ENCODE measurements around the gene GPD1L.
"Not testable (repeated sequence)": the region's sequence is repeated elsewhere in the genome, so short reads cannot be mapped to it uniquely, and the experiment has no call there.

GPD1L gene

DNA sequence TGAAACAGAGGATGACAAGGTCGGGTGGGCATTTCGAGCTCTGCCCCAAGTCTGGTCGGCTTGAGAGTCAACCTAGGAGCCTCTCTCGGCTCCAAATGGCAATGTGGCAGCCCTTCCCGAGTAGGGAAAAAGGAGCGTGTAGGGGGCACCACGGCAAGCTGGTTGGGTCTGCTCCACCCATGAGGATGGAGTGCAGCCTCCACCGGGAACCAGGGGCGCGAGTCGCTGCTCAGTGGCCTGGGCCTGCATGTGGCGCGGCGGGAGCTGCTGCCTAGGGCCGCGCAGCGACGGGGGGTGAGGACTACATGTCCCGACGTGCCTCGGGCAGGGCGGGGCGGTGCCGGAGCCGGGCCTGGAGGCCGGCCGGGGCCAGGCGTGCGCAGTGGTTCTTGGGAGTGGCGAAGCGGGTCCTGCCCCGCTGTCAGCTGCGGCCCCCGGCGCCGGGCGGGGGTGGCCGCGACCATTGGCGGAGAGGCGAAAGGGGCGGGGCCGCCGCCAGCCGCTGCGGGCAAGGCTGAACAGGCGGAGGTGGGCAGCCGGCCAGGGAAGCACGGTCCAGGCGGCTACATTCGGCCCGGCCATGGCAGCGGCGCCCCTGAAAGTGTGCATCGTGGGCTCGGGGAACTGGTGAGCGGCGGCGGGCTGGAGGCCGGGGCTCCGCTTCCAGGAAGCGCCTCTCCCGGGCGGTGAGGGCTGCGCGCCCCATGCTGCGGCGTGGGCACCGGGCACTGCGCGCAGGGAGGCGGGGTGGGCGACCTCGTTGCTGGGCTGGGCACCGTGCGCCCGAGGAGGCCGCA is at the start of gene GPD1L:
TSS of gene GPD1L (plus strand) at position 489 of the 797 bp plus-strand sequence. CDS start at position 581, 92 bp downstream.
- DNase-seq = peak; percentile 92

DNA sequence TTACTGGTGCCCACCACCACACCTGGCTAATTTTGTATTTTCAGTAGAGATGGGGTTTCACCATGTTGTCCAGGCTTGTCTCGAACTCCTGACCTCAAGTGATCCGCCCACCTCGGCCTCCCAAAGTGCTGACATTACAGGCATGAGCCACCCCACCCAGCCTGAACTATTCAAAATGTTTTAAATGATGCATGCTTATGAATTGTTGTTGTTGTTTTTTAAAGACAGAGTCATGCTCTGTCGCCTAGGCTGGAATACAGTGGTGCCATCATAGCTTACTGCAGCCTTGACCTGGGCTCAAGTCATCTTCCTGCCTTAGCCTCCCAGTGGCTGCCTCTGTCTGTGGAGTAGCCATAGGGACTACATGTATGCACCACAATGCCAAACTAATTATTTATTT is 48.0 kb upstream of the GPD1L start:
- not testable (repeated sequence) for DNase-seq

DNA sequence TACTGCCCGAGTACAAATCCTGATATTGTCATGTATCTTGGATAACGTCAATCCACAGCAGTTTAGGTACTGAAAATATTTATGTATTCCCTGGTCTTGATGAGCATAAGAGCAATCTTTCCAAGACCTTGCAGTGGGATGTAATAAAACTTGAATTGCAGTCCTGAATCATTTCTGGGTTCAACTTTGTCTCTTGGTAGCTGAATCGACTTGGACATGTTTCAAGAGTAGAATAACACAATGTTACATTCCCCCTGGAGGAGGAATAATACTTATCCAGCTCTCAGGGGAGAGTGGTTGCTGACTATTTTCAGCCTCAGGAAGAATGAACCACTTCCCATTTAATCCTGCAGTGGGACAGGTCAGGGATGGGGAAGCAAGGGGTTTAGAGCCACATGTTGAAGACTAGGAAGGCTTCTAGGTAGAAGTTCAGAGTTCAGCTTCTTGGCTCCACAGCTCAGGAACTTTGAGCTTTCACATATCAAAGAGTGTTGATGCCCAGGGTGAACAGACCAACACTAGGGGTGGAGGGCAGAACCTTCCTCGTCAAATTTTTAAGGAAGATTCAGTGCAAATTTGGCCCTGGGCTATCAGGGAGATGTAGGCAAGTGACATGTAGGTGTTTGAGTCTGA is 43.4 kb upstream of the GPD1L start:
- no peak for DNase-seq

DNA sequence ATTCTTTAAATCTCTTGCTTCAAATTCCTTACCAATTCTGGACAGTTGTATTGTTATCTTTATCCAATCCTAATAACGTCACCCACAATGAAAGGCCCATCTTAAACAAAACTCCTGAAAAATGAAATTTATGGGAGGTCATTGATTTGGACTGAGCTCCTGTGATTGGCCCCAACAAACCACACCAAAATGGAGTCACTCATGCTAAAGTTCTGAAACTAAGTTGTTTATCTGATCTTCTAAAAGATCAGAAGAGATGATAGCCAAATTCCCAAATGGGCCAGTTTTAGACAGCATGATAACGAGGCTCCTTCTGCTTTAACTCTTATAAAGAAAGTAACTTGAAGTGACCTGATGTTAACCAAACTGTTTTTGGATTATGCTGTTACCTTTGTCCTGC is 39.7 kb upstream of the GPD1L start:
- DNase-seq = no peak

DNA sequence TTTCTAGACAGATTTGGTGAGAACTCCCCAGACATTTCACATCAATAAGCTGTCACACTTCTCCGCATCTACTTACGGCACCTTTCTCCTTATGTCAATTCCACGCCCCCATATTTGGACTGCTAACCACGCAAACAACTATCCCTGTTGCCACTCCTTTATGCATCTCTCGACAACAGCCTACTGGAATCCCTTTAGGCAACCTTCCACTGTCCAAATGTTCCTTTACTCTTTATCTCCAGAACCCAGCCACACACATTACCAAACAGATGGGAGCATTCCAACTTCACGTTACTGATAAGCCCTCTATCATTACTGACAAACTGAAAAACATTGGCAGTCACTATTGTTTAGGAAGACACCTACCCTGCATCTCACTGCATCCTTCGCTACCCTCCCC is 32.2 kb upstream of the GPD1L start:
- DNase-seq = not testable (repeated sequence)

DNA sequence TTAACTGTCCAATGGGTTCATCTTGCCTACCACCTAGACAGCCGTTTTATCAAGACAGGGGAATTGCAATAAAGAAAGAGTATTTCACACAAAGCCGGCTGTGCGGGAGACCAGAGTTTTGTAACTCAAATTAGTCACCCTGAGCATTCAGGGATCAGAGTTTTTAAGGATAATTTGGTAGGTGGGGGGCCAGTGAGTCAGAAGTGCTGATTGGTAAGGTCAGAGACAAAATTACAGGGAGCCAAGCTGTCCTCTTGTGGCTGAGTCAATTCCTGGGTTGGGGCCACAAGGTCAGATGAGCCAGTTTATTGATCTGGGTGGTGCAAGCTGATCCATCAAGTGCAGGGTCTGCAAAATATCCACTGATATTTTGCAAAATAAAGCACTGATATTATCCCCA is 29.9 kb upstream of the GPD1L start:
- DNase-seq = no peak

DNA sequence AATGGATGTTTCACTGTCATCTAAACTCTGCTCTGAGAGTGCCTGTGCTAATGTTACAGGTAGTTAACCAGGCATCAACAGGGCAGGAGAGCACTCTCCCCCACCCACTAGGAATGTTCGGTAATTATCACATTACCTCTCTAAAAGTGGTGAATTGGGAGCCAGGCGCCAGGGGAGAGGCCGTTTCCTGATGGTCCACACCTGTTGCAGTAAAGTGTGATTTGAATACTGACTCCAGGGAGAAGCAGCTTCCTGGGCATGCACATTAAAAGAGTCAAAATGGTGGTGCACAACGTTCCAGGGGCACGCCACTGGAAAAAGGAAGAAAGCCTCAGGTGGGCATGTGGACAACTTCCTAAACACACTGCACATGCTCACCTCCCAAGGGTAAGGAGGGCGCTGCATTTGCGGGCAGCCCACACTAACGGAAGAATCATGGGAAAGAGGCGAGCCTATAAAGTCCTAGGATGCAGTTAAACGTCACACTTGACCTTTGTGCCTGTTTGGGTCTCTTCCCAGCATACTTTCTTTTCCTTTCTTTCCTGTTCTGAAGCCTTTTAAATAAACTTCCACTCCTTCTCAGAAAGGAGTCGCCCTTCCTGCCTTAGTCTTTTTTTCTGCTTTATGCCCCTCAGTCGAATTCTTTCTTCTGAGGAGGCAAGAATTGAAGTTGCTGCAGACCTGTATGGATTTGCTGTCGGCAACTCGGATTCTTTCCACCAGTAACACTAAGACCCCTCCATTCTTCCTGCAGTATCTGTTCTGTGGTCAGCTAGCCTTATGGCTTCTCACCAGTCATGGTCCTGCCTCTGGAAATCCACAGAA is 28.9 kb upstream of the GPD1L start:
- no peak for DNase-seq

DNA sequence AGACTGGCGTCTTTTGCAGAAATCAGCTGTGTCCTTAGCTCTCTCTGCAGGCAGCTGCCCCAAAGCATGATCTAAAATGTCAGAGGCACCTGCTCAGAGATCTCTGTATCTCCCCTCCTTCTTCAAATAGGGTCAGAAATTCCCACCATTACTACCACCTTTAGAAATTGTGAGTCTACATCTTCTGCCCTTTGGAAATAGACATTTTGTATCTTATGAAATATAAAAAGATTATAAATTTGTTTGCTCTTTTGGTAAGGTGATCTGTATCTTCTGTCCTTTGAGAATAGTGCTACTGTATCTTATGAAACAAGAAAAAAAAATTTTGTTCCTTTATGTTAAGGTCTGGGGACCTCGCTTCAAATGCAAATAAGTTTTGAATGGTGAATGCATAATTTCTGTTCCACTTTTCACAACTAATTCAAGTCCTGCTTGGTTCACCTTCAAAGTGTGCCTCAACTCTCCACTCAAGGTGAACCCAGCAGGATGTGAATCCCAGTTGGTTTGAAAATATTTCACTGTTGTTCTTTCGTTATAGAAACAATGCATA is 28.3 kb upstream of the GPD1L start:
- DNase-seq = no peak

DNA sequence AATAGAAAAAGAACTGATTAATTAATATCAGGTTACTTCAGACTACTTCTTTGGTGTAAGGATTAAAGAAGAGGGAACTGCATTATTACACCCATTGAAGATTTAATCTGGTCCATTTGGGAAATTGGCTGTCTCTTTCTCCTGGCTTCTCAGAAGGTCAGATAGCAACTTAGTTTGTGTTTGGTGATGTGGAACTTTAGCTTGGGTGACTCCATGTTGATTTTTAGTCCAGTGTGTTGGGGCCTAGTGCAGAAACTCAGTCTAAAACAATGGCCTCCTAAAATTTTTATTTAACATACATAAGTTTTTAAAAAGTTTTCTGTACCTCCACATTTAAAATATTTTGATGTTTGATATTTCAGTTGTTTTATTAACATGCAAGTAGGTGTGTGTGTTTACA is 27.6 kb upstream of the GPD1L start:
- DNase-seq = no peak

DNA sequence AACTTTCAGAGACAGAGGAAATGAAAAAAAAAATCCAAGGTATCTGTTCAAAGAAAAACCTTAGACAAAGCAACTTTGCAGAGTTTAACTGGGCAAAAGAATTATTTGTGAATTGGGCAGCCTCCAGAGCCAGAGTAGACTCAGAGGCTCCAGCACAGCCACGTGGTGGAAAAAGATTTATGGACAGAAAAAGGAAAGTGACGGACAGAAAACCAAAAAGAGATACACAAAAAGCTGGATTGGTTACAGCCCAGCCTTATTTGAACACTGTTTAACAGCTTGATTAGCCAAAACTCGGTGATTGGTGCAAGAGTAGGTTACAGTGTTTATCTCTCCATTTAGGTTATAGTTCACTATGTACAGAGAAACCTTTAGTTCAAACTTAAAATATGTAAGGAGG is 23.7 kb upstream of the GPD1L start:
- DNase-seq = no peak

DNA sequence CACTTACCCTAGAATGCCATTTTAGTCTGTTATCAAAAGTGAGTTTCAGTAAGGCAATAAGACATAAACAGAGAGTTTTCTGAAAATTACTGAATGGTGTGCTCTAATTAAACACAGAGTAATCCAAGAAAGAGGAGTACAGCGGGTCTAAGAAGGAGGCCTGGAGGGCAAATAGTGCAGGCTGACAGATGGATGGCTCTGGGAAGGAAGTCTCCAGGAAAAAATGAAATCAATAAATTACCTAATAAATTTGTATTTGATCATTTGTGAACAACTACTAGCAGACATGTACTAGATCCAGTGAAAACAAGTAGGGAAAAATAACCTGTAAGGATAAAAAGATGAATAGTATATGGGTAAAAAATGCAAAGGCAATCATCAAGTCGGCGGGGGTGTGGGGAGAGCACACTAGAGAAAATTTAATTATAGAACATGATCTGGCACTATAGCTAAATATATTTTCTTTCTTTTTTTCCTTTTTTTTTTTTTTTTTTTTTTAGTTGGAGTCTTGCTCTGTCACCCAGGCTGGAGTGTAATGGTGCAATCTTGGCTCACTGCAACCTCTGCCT is 22.6 kb upstream of the GPD1L start:
- no peak for DNase-seq

DNA sequence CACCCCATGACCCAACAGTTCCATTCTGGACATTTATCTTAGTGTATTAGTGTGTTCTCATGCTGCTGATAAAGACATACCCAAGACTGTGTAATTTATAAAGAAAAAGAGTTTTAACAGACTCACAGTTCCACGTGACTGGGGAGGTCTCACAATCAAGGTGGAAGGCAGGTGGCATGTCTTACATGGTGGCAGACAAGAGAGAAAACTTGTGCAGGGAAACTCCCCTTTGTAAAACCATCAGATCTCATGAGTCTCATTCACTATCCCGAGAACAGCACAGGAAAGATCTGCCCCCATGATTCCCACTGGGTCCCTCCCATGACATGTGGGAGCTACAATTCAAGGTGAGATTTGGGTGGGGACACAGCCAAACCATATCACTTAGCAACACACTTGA is 21.6 kb upstream of the GPD1L start:
- no peak for DNase-seq

DNA sequence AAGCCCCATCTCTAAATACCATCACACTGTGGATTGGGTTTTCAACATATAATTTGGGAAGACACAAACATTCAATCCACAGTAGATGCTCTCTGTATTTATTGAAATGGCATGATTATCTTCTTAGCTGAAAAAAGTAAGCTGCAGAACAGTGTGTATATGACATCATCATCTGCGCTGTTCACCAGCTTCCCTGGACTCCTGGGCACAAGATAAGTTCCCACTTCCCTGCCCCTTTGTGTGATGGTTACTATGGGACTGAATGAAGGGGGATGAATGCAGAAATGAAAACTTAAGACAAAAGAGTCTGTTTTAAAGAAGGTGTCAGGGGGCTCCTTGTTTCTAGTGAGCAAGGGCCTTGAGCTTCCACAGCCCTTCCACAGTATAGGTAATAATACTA is 20.0 kb upstream of the GPD1L start:
- DNase-seq = no peak

DNA sequence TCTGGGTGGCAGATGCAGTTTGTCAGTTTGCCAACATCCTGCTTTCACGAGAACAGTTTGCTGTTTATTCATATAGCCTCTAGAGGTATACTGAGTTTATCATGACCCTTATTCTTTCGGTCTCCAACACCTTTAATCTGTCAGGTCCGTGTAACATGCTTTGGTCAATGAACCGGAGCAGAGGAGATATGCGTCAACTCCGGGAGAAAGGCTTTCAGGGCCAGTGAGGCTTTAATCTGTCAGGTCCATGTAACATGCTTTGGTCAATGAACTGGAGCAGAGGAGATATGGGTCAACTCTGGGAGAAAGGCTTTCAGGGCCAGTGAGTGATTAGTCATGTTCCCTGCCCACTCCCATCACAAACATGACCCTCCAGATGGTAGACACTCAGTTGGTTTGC is 16.9 kb upstream of the GPD1L start:
- DNase-seq = no peak

DNA sequence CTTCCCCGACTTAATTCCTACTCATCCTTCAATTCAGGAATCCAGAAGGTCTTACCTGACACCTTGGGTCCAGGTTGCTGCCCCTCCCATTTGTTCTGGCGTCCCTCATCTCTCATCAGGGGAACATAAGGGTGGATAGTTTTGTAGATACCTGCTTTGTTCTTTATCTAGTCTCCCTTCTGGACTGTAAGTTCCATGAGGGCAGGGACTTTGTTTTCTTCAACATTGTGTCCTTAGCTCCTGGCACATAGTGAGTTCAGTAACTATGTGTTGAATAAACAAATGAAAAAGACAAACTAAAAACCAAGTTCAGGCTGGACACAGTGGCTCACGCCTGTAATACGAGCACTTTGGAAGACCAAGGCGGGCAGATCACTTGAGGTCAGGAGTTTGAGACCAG is 13.2 kb upstream of the GPD1L start:
- no peak for DNase-seq

DNA sequence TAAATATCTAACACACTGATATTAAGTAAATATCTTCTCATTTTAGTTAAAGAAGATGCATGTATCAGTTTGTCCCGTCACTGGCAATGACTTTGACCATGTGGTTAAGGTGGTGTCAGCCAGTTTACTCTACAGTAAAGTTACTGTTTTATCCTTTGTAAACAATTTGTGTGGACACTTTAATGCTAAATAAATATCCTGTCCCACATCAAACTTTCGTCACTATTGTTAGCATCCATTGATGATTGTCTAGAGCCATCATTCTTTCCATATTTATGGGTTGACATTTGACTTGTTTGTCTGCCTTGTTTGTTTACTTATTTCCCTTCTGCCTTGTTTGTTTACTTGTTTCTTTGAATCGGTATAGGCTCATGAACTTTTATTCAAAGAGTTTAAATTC is 11.0 kb upstream of the GPD1L start:
- no peak for DNase-seq

DNA sequence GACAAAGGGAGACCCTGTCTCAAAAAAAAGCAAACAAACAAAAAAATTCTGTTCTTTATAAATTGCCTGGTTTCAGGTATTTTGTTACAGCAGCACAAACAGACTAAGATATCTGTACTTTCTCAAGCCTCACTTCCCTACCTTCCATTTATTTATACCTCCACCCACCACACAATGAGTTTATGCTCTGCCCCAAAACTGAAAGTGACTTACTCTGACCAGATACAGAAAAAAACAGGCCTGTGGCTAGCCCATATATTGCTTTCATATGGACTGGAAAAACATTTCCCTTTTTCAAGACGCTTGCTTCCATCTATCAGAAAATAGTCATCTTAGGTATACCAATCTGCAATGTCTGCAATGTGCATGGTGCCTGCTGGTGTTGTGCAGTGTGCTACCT is 8.7 kb upstream of the GPD1L start:
- DNase-seq = no peak

DNA sequence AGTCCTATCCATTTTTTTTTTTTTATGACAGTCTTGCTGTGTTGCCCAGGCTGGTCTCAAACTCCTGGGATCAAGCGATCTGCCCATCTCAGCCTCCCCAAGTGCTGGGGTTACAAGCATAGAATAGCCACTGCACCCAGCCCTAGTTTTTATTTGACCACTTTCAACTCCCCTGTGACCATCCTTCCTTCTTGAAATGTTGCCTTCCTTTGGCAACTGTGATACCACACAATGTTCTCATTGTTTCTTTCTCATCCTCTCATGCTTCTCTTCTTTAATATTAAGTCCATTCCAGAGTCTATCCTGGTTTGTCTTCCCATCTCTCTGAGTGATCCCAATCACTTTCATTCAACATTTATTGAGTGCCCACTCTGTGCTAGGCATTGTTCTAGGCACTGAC is 7.9 kb upstream of the GPD1L start:
- DNase-seq = no peak

DNA sequence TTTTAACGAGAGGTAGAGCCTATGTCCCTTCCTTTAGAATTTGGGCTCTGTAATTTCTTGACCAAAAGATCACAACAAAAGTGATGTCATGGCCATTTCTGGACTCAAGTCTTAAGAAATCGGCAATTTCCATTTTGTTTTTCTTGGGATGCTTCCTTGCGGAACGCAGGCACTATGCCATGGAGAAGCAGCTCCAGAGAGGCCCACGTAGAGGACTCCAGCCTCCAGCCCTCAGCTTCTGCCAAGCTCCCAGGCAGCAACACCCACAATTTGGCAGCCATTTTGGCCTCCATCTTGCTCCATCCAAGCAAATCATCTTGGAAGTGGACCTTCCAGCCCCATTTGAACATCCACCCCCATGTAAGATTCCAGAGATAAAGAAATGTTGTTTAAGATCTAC is 6.0 kb upstream of the GPD1L start:
- no peak for DNase-seq

DNA sequence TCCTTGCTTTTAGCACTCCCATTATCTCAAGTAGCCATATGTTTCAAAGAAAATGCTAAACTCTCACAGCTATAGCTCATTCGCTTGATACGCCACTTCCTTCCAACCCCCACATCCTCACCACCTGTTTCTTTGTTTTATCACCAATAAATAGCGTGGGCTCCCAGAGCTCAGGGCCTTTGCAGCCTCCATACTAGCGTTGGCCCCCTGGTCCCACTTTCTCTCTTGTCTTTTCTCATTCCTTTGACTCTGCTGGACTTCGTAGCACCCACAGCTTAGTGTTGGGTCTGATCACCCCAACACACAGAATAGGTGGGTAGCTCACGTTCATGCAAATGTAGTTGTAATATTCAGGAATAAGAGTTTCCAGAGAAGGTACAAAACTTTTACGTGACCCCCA is 4.1 kb upstream of the GPD1L start:
- DNase-seq = no peak

DNA sequence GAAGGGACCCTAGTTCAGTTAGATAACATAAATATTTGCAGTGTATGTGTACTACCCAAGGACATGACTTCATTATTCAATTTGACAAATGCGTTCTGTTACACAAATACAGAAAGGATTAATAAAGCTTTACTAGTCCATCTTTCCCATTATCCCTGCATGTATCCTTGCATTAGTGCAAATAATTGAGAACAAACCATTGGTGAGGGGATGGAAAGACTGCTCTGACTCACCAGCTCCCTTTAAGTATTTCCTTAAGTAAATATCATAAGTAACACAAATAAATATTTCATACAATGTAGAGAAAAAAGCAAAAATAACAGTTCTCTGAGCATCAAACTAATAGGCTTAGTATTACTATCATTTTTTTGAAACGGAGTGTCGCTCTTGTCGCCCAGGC is 1.9 kb upstream of the GPD1L start:
- DNase-seq = no peak

DNA sequence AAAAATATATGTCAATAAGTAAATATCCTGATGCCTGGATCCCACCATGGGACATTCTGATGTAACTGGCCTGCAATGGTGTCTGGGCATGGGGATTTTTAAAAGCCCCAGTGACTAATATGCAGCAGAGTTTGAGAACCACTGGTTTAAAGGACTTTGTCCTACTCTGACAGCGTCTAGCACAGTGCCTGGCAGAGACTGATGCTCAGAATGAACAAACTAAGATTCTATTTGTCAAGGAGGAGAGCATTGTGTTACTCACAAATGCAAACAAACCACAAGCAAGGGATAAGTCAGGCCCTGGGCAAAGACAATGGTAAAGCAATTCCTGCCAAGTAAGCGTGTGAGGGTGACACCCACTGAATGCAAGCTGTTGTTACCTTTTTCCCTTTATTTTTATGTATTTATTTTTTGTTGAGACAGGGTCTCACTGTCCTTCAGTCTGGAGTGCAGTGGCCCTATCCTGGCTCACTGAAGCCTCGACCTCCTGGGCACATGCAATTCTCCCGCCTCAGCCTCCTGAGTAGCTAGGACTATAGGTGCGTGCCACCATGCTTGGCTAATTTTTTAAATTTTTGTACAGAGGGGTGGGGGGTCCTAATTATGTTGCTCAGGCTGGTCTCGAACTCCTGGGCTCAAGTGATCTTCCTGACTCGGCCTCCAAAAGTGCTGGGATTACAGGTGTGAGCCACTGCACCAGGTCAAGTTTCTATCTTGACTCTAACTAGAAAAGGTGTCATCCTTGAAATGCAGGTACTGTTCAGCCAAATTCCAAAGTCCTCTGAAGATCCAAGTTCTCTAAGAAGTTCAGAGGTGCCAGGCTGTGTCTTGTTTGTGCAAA is 909 bp upstream of the GPD1L start:
- no peak for DNase-seq
